HEK293T (cell line): ENCODE measurements around the gene KRTAP4-7.
"Not testable (repeated sequence)": the region's sequence is repeated elsewhere in the genome, so short reads cannot be mapped to it uniquely, and the experiment has no call there.

Experiments
- ARNT ChIP-seq: fragments of 450-650 bp; IDR thresholded peaks from 2 replicates; pipeline ENCODE4 v1.6.1; 2017; ENCODE audit warnings: mild to moderate bottlenecking
- BHLHE40 ChIP-seq: fragments of 450-650 bp; IDR thresholded peaks from 2 replicates; pipeline ENCODE4 v1.6.1; 2016; ENCODE audit warnings: mild to moderate bottlenecking, moderate library complexity, borderline replicate concordance
- CTBP1 ChIP-seq: fragments of 450-650 bp; IDR thresholded peaks from 2 replicates; pipeline ENCODE4 v1.6.1; 2016; ENCODE audit warnings: borderline replicate concordance
- NFRKB ChIP-seq: fragments of 450-650 bp; IDR thresholded peaks from 2 replicates; pipeline ENCODE4 v1.6.1; 2016; ENCODE audit warnings: mild to moderate bottlenecking, moderate library complexity
- SP1 ChIP-seq: fragments of 450-650 bp; IDR thresholded peaks from 2 replicates; pipeline ENCODE4 v1.6.1; 2017
- TARDBP ChIP-seq: fragments of 450-650 bp; IDR thresholded peaks from 2 replicates; pipeline ENCODE4 v1.6.1; 2016
- TF ChIP-seq, protein P1 (sequence below): fragments of 450-650 bp; IDR thresholded peaks from 2 replicates; pipeline ENCODE4 v1.6.1; 2016

DNA sequence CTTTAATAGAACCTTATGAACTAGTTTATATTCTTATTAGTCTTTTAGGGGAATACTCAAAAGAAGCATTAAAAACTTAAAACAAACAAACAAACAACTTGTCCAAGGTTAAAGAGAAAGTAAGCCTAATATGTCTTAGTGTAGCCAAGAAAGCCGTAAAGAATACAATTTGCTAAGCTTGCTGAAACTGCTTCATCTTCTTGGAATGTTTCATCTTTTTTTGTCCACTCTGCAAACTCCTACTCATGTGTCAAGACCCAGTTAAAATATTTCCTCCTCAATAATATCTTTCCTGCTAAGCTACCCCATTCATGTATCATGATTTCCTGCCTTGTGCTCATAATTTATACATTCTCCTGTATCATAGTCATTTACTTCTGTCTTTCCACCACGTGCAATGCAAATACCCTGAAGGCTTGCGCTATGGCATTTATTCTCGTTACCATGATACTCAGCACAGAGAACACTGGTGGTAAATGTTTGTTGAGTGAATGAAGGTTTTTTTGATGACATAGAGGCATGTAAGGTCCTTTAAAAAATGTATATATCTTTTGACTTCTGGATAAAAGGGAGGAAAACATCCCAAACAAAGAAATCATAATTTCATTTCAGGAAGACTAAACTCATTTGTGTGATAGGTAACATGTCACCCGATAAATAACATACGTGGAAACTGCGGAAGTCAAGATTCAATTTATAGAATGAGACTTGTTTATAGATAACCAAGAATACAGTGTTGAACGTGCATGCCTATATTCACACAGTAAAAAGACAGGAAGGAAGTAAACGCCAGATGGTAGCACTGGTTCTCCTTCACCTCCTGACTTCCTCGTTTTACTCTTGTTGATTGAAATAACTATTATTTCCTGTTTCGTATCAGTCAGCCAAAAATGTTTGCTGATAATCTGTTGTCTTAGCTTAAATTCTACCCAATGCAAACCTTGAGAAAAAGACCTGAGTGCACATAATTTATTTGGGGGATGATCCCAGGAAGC, 36.0 kb downstream of the KRTAP4-7 start:
- TF ChIP-seq NFRKB, TARDBP, CTBP1, SP1, BHLHE40, ARNT: not testable (repeated sequence)
- TF ChIP-seq, protein P1, sequence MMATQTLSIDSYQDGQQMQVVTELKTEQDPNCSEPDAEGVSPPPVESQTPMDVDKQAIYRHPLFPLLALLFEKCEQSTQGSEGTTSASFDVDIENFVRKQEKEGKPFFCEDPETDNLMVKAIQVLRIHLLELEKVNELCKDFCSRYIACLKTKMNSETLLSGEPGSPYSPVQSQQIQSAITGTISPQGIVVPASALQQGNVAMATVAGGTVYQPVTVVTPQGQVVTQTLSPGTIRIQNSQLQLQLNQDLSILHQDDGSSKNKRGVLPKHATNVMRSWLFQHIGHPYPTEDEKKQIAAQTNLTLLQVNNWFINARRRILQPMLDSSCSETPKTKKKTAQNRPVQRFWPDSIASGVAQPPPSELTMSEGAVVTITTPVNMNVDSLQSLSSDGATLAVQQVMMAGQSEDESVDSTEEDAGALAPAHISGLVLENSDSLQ: not testable (repeated sequence)
